DOHH2 (cell line): ENCODE results near the gene ANXA1.

Experiments used
- H3F3A ChIP-seq: fragments of 200-600 bp; sonication (generic), shearing (Covaris generic); 2 replicates; pipeline ENCODE4 v1.6.0; 2016; ENCODE audit warnings: antibody characterized with exemption, mild to moderate bottlenecking; ENCODE audit not compliant: control insufficient read depth, insufficient read depth
- H3K27ac ChIP-seq: fragments of 200-600 bp; sonication (generic); 2 replicates; pipeline ENCODE4 v1.5.1; 2014; ENCODE audit warnings: low read depth, mild to moderate bottlenecking, low read length, moderate library complexity
- H3K27me3 ChIP-seq: fragments of 200-600 bp; sonication (generic); 2 replicates; pipeline ENCODE4 v1.6.1; 2014; ENCODE audit warnings: mild to moderate bottlenecking, low read length, mixed read lengths; ENCODE audit not compliant: control insufficient read depth
- H3K36me3 ChIP-seq: fragments of 200-600 bp; sonication (generic); 2 replicates; pipeline ENCODE4 v1.6.1; 2014; ENCODE audit warnings: mild to moderate bottlenecking, low read length, moderate library complexity, mixed read lengths; ENCODE audit not compliant: control insufficient read depth
- H3K4me1 ChIP-seq: fragments of 200-600 bp; sonication (generic); 2 replicates; pipeline ENCODE4 v1.6.1; 2014; ENCODE audit warnings: mild to moderate bottlenecking, low read length, mixed read lengths; ENCODE audit not compliant: control insufficient read depth
- H3K4me2 ChIP-seq: fragments of 200-600 bp; sonication (generic); 2 replicates; pipeline ENCODE4 v1.6.0; 2014; ENCODE audit warnings: mild to moderate bottlenecking, low read length, moderate library complexity
- H3K4me3 ChIP-seq: fragments of 200-600 bp; sonication (generic); 2 replicates; pipeline ENCODE4 v1.5.1; 2014; ENCODE audit warnings: mild to moderate bottlenecking, low read length, mixed read lengths
- H3K79me2 ChIP-seq: fragments of 200-600 bp; sonication (generic); 2 replicates; pipeline ENCODE4 v1.6.1; 2014; ENCODE audit warnings: mild to moderate bottlenecking, low read length, mixed read lengths; ENCODE audit not compliant: control insufficient read depth
- H3K9me2 ChIP-seq: fragments of 200-600 bp; sonication (generic); replicated peaks from 2 replicates; pipeline ENCODE4 v1.6.1; 2014; ENCODE audit warnings: mild to moderate bottlenecking, low read length, mixed read lengths; ENCODE audit not compliant: control insufficient read depth
- H3K9me3 ChIP-seq: fragments of 200-600 bp; sonication (generic); 2 replicates; pipeline ENCODE4 v1.6.1; 2014; ENCODE audit warnings: antibody characterized with exemption, low read length, mixed read lengths; ENCODE audit not compliant: control insufficient read depth, insufficient read depth
- H4K20me1 ChIP-seq: fragments of 200-600 bp; sonication (generic); 2 replicates; pipeline ENCODE4 v1.6.0; 2014; ENCODE audit warnings: low read depth, mild to moderate bottlenecking, antibody characterized with exemption, low read length, moderate library complexity; ENCODE audit not compliant: control insufficient read depth, insufficient read depth
- EZH2phosphoT487 ChIP-seq: fragments of 200-600 bp; sonication (generic); IDR thresholded peaks from 2 replicates; pipeline ENCODE4 v1.6.1; 2017; ENCODE audit warnings: borderline replicate concordance, mild to moderate bottlenecking, antibody characterized with exemption, low read length, moderate library complexity, mixed read lengths
- TF ChIP-seq, protein P1 (sequence below): fragments of 200-600 bp; sonication (generic); IDR thresholded peaks from one replicate; pipeline ENCODE4 v1.5.1; 2014; ENCODE audit warnings: antibody characterized with exemption, mild to moderate bottlenecking, low read depth, low read length; ENCODE audit not compliant: poor library complexity, severe bottlenecking

ANXA1 gene

DNA sequence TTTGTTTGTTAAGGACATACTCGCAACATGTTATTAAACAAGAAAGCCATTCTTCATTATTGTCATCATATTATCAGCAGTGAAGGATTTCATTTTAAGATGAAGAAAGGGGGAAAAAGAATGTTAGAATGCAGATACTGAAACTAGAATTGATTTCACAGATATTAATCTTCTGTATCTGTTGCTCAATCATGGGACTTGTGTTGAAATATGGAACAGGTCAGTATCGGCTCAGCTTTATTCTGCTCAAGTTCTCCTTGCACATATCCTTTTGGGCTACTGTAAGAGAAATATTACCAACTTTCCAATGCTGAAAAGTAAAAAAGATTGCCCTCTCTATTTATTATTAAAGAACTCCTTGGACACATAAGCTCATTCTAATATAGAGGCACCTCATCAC is 13.8 kb upstream of the ANXA1 start:
- TF ChIP-seq, protein P1, sequence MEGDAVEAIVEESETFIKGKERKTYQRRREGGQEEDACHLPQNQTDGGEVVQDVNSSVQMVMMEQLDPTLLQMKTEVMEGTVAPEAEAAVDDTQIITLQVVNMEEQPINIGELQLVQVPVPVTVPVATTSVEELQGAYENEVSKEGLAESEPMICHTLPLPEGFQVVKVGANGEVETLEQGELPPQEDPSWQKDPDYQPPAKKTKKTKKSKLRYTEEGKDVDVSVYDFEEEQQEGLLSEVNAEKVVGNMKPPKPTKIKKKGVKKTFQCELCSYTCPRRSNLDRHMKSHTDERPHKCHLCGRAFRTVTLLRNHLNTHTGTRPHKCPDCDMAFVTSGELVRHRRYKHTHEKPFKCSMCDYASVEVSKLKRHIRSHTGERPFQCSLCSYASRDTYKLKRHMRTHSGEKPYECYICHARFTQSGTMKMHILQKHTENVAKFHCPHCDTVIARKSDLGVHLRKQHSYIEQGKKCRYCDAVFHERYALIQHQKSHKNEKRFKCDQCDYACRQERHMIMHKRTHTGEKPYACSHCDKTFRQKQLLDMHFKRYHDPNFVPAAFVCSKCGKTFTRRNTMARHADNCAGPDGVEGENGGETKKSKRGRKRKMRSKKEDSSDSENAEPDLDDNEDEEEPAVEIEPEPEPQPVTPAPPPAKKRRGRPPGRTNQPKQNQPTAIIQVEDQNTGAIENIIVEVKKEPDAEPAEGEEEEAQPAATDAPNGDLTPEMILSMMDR: no peak
- TF ChIP-seq EZH2phosphoT487: no peak
- Histone ChIP-seq H3K9me3 (no peaks in the 10 kb centered on the region), H3F3A (no peaks in the 10 kb centered on the region), H3K4me2 (no peak overlapping the region), H3K79me2 (no peaks in the 10 kb centered on the region), H4K20me1 (no peaks in the 10 kb centered on the region), H3K4me1 (peaks cover 7% of the 10 kb centered on the region), H3K36me3 (no peaks in the 10 kb centered on the region), H3K27ac (no peak overlapping the region), H3K4me3 (no peak overlapping the region), H3K9me2 (no peaks in the 10 kb centered on the region), H3K27me3 (peaks cover 4% of the 10 kb centered on the region)

DNA sequence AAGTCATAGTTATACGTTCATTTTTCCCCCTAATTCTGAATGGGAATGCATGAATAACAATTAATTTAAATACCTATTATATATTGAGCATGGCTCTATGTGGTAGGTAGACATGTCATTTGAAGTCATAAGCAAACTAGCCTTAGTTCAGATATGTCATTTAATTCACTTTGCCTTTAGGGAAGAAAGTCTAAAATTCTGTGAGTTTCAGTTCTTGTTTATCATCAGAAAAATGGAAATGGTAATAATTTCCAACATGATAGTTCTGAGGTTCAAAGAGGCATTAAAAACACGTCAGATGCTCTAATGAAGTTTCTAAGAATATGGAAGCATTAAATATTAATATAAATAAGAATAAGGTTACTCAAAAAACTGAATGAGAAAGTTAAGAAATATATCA is 13.1 kb upstream of the ANXA1 start:
- peaks cover 7% of the 10 kb centered on the region for H3K4me1 ChIP-seq
- no peaks in the 10 kb centered on the region for H3K9me2 ChIP-seq
- no peaks in the 10 kb centered on the region for H3K36me3 ChIP-seq
- no peak overlapping the region for H3K27ac ChIP-seq
- TF ChIP-seq, protein P1: no peak
- no peak for TF ChIP-seq EZH2phosphoT487
- H3K4me2 ChIP-seq: no peak overlapping the region
- H3F3A ChIP-seq: no peaks in the 10 kb centered on the region
- no peaks in the 10 kb centered on the region for H4K20me1 ChIP-seq
- H3K4me3 ChIP-seq: no peak overlapping the region
- peaks cover 4% of the 10 kb centered on the region for H3K27me3 ChIP-seq
- no peaks in the 10 kb centered on the region for H3K79me2 ChIP-seq
- H3K9me3 ChIP-seq: no peaks in the 10 kb centered on the region

DNA sequence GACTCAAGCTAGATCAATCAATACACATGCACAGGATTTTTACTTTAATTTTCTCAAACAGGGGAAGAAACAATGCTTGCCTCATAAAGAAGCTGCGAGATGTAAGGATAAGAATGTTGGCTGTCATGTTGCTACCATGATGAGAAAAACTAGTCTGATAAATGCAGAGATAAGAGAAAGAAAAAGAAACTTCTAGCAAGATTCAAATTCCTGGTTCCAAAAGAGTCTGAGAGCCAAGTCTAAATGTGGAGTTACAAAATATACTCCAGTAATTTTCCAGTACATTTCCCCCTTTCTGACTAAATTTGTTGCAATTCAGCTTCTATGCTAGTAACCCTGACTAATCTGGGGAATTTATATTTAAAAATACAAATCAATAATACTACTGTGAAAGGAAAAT is 10.4 kb upstream of the ANXA1 start:
- no peak overlapping the region for H3K4me3 ChIP-seq
- H3F3A ChIP-seq: no peaks in the 10 kb centered on the region
- no peaks in the 10 kb centered on the region for H4K20me1 ChIP-seq
- H3K79me2 ChIP-seq: no peaks in the 10 kb centered on the region
- H3K27ac ChIP-seq: no peak overlapping the region
- TF ChIP-seq, protein P1: no peak
- TF ChIP-seq EZH2phosphoT487: no peak
- no peak overlapping the region for H3K4me2 ChIP-seq
- peaks cover 4% of the 10 kb centered on the region for H3K27me3 ChIP-seq
- H3K9me2 ChIP-seq: no peaks in the 10 kb centered on the region
- H3K4me1 ChIP-seq: no peaks in the 10 kb centered on the region
- H3K9me3 ChIP-seq: no peaks in the 10 kb centered on the region
- no peaks in the 10 kb centered on the region for H3K36me3 ChIP-seq
